ENCODE measurements around the gene GOLGA2. TPM values are rescaled to one million over a fixed set of nuclear protein-coding genes. Genes with fewer than 3 reads are reported as not detected.
A peak's percentile ranks its signal among the peaks of the same experiment; 100 is the strongest.

Gene GOLGA2
- total and polyA plus RNA-seq, 2 of the 13 experiments (the other 11 are each of a cell fraction or from before 2014, with no cell fraction given), result 45.3 to 45.8 TPM

- TF ChIP-seq, protein P1, sequence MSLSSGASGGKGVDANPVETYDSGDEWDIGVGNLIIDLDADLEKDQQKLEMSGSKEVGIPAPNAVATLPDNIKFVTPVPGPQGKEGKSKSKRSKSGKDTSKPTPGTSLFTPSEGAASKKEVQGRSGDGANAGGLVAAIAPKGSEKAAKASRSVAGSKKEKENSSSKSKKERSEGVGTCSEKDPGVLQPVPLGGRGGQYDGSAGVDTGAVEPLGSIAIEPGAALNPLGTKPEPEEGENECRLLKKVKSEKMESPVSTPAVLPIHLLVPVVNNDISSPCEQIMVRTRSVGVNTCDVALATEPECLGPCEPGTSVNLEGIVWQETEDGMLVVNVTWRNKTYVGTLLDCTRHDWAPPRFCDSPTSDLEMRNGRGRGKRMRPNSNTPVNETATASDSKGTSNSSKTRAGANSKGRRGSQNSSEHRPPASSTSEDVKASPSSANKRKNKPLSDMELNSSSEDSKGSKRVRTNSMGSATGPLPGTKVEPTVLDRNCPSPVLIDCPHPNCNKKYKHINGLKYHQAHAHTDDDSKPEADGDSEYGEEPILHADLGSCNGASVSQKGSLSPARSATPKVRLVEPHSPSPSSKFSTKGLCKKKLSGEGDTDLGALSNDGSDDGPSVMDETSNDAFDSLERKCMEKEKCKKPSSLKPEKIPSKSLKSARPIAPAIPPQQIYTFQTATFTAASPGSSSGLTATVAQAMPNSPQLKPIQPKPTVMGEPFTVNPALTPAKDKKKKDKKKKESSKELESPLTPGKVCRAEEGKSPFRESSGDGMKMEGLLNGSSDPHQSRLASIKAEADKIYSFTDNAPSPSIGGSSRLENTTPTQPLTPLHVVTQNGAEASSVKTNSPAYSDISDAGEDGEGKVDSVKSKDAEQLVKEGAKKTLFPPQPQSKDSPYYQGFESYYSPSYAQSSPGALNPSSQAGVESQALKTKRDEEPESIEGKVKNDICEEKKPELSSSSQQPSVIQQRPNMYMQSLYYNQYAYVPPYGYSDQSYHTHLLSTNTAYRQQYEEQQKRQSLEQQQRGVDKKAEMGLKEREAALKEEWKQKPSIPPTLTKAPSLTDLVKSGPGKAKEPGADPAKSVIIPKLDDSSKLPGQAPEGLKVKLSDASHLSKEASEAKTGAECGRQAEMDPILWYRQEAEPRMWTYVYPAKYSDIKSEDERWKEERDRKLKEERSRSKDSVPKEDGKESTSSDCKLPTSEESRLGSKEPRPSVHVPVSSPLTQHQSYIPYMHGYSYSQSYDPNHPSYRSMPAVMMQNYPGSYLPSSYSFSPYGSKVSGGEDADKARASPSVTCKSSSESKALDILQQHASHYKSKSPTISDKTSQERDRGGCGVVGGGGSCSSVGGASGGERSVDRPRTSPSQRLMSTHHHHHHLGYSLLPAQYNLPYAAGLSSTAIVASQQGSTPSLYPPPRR (CRISPR knock-in tag; IDR thresholded peaks at IDR 0.05; ENCODE audit: borderline replicate concordance), result peak; percentile 55; the same call in 1 of the 2 replicates
- TF ChIP-seq JUND (CRISPR knock-in tag; IDR thresholded peaks at IDR 0.05) (peak; percentile 33; the same call in 1 of the 2 replicates), ZNF451 (CRISPR knock-in tag; IDR thresholded peaks at IDR 0.05) (peak; percentile 75), CREB3 (CRISPR knock-in tag; IDR thresholded peaks at IDR 0.05) (peak; percentile 92), FOXC1 (CRISPR knock-in tag; IDR thresholded peaks at IDR 0.05; ENCODE audit: borderline replicate concordance) (no peak; the same call in 1 of the 2 replicates), AGO2 (optimal IDR thresholded peaks at IDR 0.05; ENCODE audit: low read depth, low read length) (peak; percentile 78), EED (CRISPR knock-in tag; IDR thresholded peaks at IDR 0.05) (peak; percentile 93), BRCA1 (CRISPR knock-in tag; IDR thresholded peaks at IDR 0.05) (no peak; the same call in none of the 2 replicates), SIN3A (IDR thresholded peaks at IDR 0.05; ENCODE audit: borderline replicate concordance, low read depth, low read length) (peak; percentile 94), PTBP1 (IDR thresholded peaks at IDR 0.05; ENCODE audit: low read depth, low read length, poor library complexity, severe bottlenecking) (peak; percentile 24), ZNF850 (CRISPR knock-in tag; conservative IDR thresholded peaks at IDR 0.05) (peak; percentile 82; the same call in 1 of the 2 replicates), ZSCAN12 (CRISPR knock-in tag; IDR thresholded peaks at IDR 0.05) (peak; percentile 36), PAF1 (CRISPR knock-in tag; IDR thresholded peaks at IDR 0.05) (no peak), SOX6 (IDR thresholded peaks at IDR 0.05) (no peak), SOX6 (CRISPR knock-in tag; IDR thresholded peaks at IDR 0.05) (peak; percentile 52; the same call in 1 of the 2 replicates)
- TF ChIP-seq, protein P2, sequence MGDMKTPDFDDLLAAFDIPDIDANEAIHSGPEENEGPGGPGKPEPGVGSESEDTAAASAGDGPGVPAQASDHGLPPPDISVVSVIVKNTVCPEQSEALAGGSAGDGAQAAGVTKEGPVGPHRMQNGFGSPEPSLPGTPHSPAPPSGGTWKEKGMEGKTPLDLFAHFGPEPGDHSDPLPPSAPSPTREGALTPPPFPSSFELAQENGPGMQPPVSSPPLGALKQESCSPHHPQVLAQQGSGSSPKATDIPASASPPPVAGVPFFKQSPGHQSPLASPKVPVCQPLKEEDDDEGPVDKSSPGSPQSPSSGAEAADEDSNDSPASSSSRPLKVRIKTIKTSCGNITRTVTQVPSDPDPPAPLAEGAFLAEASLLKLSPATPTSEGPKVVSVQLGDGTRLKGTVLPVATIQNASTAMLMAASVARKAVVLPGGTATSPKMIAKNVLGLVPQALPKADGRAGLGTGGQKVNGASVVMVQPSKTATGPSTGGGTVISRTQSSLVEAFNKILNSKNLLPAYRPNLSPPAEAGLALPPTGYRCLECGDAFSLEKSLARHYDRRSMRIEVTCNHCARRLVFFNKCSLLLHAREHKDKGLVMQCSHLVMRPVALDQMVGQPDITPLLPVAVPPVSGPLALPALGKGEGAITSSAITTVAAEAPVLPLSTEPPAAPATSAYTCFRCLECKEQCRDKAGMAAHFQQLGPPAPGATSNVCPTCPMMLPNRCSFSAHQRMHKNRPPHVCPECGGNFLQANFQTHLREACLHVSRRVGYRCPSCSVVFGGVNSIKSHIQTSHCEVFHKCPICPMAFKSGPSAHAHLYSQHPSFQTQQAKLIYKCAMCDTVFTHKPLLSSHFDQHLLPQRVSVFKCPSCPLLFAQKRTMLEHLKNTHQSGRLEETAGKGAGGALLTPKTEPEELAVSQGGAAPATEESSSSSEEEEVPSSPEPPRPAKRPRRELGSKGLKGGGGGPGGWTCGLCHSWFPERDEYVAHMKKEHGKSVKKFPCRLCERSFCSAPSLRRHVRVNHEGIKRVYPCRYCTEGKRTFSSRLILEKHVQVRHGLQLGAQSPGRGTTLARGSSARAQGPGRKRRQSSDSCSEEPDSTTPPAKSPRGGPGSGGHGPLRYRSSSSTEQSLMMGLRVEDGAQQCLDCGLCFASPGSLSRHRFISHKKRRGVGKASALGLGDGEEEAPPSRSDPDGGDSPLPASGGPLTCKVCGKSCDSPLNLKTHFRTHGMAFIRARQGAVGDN (CRISPR knock-in tag; IDR thresholded peaks at IDR 0.05), result peak; percentile 92
- TF ChIP-seq, protein P3, sequence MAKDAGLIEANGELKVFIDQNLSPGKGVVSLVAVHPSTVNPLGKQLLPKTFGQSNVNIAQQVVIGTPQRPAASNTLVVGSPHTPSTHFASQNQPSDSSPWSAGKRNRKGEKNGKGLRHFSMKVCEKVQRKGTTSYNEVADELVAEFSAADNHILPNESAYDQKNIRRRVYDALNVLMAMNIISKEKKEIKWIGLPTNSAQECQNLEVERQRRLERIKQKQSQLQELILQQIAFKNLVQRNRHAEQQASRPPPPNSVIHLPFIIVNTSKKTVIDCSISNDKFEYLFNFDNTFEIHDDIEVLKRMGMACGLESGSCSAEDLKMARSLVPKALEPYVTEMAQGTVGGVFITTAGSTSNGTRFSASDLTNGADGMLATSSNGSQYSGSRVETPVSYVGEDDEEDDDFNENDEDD (CRISPR knock-in tag; IDR thresholded peaks at IDR 0.05; ENCODE audit: borderline replicate concordance), result peak; percentile 40; the same call in 1 of the 2 replicates
Measured at GRCh38 chr9:128322404-128323211, 46.8 kb upstream of the GOLGA2 start, which contains the start of the genes COQ4 and TRUB2 (continued).

All from HepG2 (cell line).